Transverse colon (tissue), 3 donors: ENCODE results near the gene MRPS14.

ENCODE experiments used
- CTCF ChIP-seq, 5 experiments: fragments of 200-600 bp in 3 of 5; fragments of 450-650 bp in 2 of 5; sonication (generic) in 3 of 5; IDR thresholded peaks; 1 replicate in 2 of 5; 2 replicates in 3 of 5; pipeline ENCODE4 v1.5.1; 2016 to 2017; ENCODE audit warnings: antibody characterized with exemption in 5 of 5, inconsistent platforms in 3 of 5, mild to moderate bottlenecking in 2 of 5, moderate library complexity in 1 of 5
- EP300 ChIP-seq: sonication (generic); formaldehyde crosslinking; IDR thresholded peaks from one replicate; pipeline ENCODE4 v1.6.1; 2017; ENCODE audit warnings: antibody characterized with exemption, low read depth

- no peak for TF ChIP-seq EP300
- TF ChIP-seq CTCF (IDR thresholded peaks at IDR 0.05): no peak
These were observed 19.7 kb downstream of the MRPS14 start for GRCh38 chr1:175003521-175003920.
